Transverse colon (tissue), 4 donors: Measurements from ENCODE around the gene RASAL2.

ENCODE experiments used
- EP300 ChIP-seq: sonication (generic); formaldehyde crosslinking; IDR thresholded peaks from one replicate; pipeline ENCODE4 v1.6.1; 2017; ENCODE audit warnings: antibody characterized with exemption, low read depth
- POLR2A ChIP-seq: fragments of 450-650 bp; IDR thresholded peaks from one replicate; pipeline ENCODE4 v1.6.1; 2016; ENCODE audit warnings: antibody characterized with exemption, mild to moderate bottlenecking, moderate library complexity
- POLR2AphosphoS5 ChIP-seq, 3 donors: sonication (generic); formaldehyde crosslinking; IDR thresholded peaks; one replicate each; pipeline ENCODE4 v1.6.1; 2016; ENCODE audit warnings: antibody characterized with exemption in 3 of 3
- TF ChIP-seq, protein P1 (sequence below), 5 experiments: fragments of 200-600 bp in 3 of 5; fragments of 450-650 bp in 2 of 5; sonication (generic) in 3 of 5; IDR thresholded peaks; 1 replicate in 2 of 5; 2 replicates in 3 of 5; pipeline ENCODE4 v1.5.1; 2016 to 2017; ENCODE audit warnings: antibody characterized with exemption in 5 of 5, inconsistent platforms in 3 of 5, mild to moderate bottlenecking in 2 of 5, moderate library complexity in 1 of 5

DNA sequence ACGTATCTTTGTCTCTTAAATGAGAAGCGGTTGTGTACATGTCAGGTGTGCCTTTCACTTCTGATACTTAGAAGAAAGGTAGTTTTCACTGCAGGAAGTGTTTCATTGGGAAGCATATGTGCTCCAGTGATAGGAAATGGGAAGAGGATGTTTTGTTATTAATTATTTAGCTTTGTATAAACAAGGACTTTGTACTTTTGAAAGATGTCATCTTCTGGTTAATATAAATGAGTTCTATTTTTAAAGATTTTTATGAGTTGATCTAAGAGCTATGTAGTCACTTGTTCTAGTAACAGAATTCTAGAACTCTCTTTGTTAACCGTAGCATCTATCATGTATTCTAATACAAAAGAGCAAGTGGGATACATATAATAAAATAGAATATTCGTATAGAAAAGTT is 130.5 kb downstream of the RASAL2 start:
- TF ChIP-seq, protein P1, sequence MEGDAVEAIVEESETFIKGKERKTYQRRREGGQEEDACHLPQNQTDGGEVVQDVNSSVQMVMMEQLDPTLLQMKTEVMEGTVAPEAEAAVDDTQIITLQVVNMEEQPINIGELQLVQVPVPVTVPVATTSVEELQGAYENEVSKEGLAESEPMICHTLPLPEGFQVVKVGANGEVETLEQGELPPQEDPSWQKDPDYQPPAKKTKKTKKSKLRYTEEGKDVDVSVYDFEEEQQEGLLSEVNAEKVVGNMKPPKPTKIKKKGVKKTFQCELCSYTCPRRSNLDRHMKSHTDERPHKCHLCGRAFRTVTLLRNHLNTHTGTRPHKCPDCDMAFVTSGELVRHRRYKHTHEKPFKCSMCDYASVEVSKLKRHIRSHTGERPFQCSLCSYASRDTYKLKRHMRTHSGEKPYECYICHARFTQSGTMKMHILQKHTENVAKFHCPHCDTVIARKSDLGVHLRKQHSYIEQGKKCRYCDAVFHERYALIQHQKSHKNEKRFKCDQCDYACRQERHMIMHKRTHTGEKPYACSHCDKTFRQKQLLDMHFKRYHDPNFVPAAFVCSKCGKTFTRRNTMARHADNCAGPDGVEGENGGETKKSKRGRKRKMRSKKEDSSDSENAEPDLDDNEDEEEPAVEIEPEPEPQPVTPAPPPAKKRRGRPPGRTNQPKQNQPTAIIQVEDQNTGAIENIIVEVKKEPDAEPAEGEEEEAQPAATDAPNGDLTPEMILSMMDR (IDR thresholded peaks at IDR 0.05): no peak
- TF ChIP-seq POLR2A (no peak), POLR2AphosphoS5 (IDR thresholded peaks at IDR 0.05) (no peak), EP300 (no peak)
